Small intestine (tissue), 7 donors: Measurements from ENCODE around the gene ACTN4. TPM values are rescaled to one million over a fixed set of nuclear protein-coding genes. Genes with fewer than 3 reads are reported as not detected.

Experiments used
- DNase-seq, 2 donors: peaks; one replicate each; pipeline versions ENCODE4 v3.0.0 to v3.0.0-alpha.2; 2013
- FAIRE-seq: peaks from 2 replicates; lab custom pipeline; 2012; peaks lifted over from hg19 to GRCh38; lab: Jason Lieb, UNC
- H3K27ac ChIP-seq, 3 donors: one replicate each; pipeline ENCODE4 v1.5.1; 2013; ENCODE audit warnings: low read length in 2 of 3, mild to moderate bottlenecking in 2 of 3, control low read depth in 1 of 3, inconsistent platforms in 1 of 3, low read depth in 1 of 3, moderate library complexity in 1 of 3
- H3K27me3 ChIP-seq, 3 donors: one replicate each; pipeline ENCODE4 v1.6.1; 2013; ENCODE audit warnings: low read length in 3 of 3, inconsistent platforms in 1 of 3; ENCODE audit not compliant: control insufficient read depth in 3 of 3, insufficient read depth in 3 of 3
- H3K36me3 ChIP-seq, 3 donors: one replicate each; pipeline ENCODE4 v1.6.1; 2013; ENCODE audit warnings: low read length in 3 of 3, inconsistent platforms in 1 of 3, low read depth in 1 of 3, mild to moderate bottlenecking in 1 of 3, moderate library complexity in 1 of 3; ENCODE audit not compliant: control insufficient read depth in 3 of 3, insufficient read depth in 2 of 3
- H3K4me1 ChIP-seq, 3 donors: one replicate each; pipeline ENCODE4 v1.6.1; 2013; ENCODE audit warnings: low read length in 2 of 3, inconsistent platforms in 1 of 3, low read depth in 1 of 3, mild to moderate bottlenecking in 1 of 3, moderate library complexity in 1 of 3; ENCODE audit not compliant: control insufficient read depth in 3 of 3, insufficient read depth in 2 of 3
- H3K4me3 ChIP-seq, 3 donors: one replicate each; pipeline ENCODE4 v1.5.1; 2013; ENCODE audit warnings: low read length in 3 of 3, control low read depth in 1 of 3, inconsistent platforms in 1 of 3, low read depth in 1 of 3, mild to moderate bottlenecking in 1 of 3, moderate library complexity in 1 of 3
- H3K9me3 ChIP-seq, 2 donors: one replicate each; pipeline ENCODE4 v1.6.1; 2013; ENCODE audit warnings: low read depth in 1 of 2, low read length in 1 of 2; ENCODE audit not compliant: control insufficient read depth in 2 of 2, insufficient read depth in 1 of 2
- WGBS, 3 donors: extraction: QIAGEN DNeasy Blood & Tissue Kit; methylation state at CpG; one replicate each; pipeline ENCODE4 v1.1.7; 2013; 5-methylcytosine and 5-hydroxymethylcytosine counted together
- polyA plus RNA-seq, 4 donors: library from polyadenylated mRNA; stranded (reverse) in 3 of 4; unstranded in 1 of 4; fragments of 200-250 nt in 3 of 4; fragments of 120-200 nt in 1 of 4; gene quantifications; one replicate each; pipeline versions ENCODE4 v1.2.1 to v1.2.3, GENCODE V29; 2013
- donor health status: healthy with polysubstance abuse.
- donor health status: control.
- donor health status: control.
- donor health status: Bipolar disorder and iron deficiency.
- donor health status: healthy.

Gene ACTN4
- polyA plus RNA-seq, 4 donors: 188 to 790 (median 308) TPM

- Histone ChIP-seq H3K4me3 (no peak overlapping the region), H3K27ac (peak overlapping the region; percentile 78 to 93 (median 88)), H3K9me3 (no peaks in the 10 kb centered on the region), H3K27me3 (no peaks in the 10 kb centered on the region), H3K36me3 (peaks cover 0 to 89% (median 0%) of the 10 kb centered on the region in 3 donors), H3K4me1 (peaks cover 46 to 94% (median 64%) of the 10 kb centered on the region in 3 donors)
- no peak for FAIRE-seq
- 57 to 69% (median 67%) methylated on average over 13 of the region's 13 CpGs for WGBS, 3 donors
- DNase-seq: no peak
These were observed 17.9 kb downstream of the ACTN4 start for GRCh38 chr19:38665219-38665931.

- Histone ChIP-seq H3K27ac (peak overlapping the region; percentile 72 to 93 (median 88)), H3K36me3 (peaks cover 0 to 83% (median 0%) of the 10 kb centered on the region in 3 donors), H3K9me3 (no peaks in the 10 kb centered on the region), H3K4me3 (no peak overlapping the region), H3K27me3 (no peaks in the 10 kb centered on the region), H3K4me1 (peaks cover 40 to 92% (median 62%) of the 10 kb centered on the region in 3 donors)
- WGBS, 3 donors: 49 to 59% (median 52%) methylated on average over 19 of the region's 19 CpGs
- DNase-seq (peak in 1 of 2 donors; percentile 69), FAIRE-seq (no peak)
These were observed 18.7 kb downstream of the ACTN4 start for GRCh38 chr19:38665950-38666662.

GRCh38 chr19:38666663-38667511, 19.4 kb downstream of the ACTN4 start:
- FAIRE-seq (no peak), DNase-seq (peak; percentile 58 to 71)
- Histone ChIP-seq H3K27me3 (no peaks in the 10 kb centered on the region), H3K4me1 (peaks cover 45 to 95% (median 64%) of the 10 kb centered on the region in 3 donors), H3K27ac (peak overlapping the region; percentile 72 to 93 (median 88)), H3K36me3 (peaks cover 0 to 82% (median 0%) of the 10 kb centered on the region in 3 donors), H3K9me3 (no peaks in the 10 kb centered on the region), H3K4me3 (no peak overlapping the region)
- 27 to 31% (median 28%) methylated on average over 10 of the region's 10 CpGs for WGBS, 3 donors

GRCh38 chr19:38667661-38668171, 20.3 kb downstream of the ACTN4 start:
- FAIRE-seq: no peak
- no peak for DNase-seq

GRCh38 chr19:38669552-38669951, 22.1 kb downstream of the ACTN4 start:
- Histone ChIP-seq H3K27ac (peak overlapping the region; percentile 61 to 88 (median 65)), H3K36me3 (peaks cover 0 to 69% (median 0%) of the 10 kb centered on the region in 3 donors), H3K9me3 (no peaks in the 10 kb centered on the region), H3K4me1 (peaks cover 45 to 79% (median 61%) of the 10 kb centered on the region in 3 donors), H3K4me3 (no peak overlapping the region), H3K27me3 (no peaks in the 10 kb centered on the region)
- 53 to 58% (median 53%) methylated on average over 5 of the region's 5 CpGs for WGBS, 3 donors
- no peak for DNase-seq
- FAIRE-seq: no peak

More at GRCh38 chr19:38667661-38668171, 20.3 kb downstream of the ACTN4 start:
- 38 to 60% (median 55%) methylated on average over 8 of the region's 8 CpGs for WGBS, 3 donors
- Histone ChIP-seq H3K27me3 (no peaks in the 10 kb centered on the region), H3K27ac (peak overlapping the region; percentile 72 to 93 (median 88)), H3K4me3 (no peak overlapping the region), H3K36me3 (peaks cover 0 to 80% (median 0%) of the 10 kb centered on the region in 3 donors), H3K4me1 (peaks cover 41 to 88% (median 64%) of the 10 kb centered on the region in 3 donors), H3K9me3 (no peaks in the 10 kb centered on the region)

GRCh38 chr19:38670921-38671398, 23.5 kb downstream of the ACTN4 start:
- FAIRE-seq (no peak), DNase-seq (peak; percentile 91 to 95)
- H3K4me3 ChIP-seq: no peak overlapping the region
- peaks cover 0 to 63% (median 0%) of the 10 kb centered on the region in 3 donors for H3K36me3 ChIP-seq
- no peaks in the 10 kb centered on the region for H3K27me3 ChIP-seq
- H3K9me3 ChIP-seq: no peaks in the 10 kb centered on the region
- H3K4me1 ChIP-seq: peaks cover 40 to 79% (median 59%) of the 10 kb centered on the region in 3 donors
- WGBS, 3 donors: 22 to 50% (median 22%) methylated on average over 3 of the region's 3 CpGs
- H3K27ac ChIP-seq: peak overlapping the region; percentile 69 to 88 (median 78)

GRCh38 chr19:38671654-38672053, 24.2 kb downstream of the ACTN4 start:
- H3K4me3 ChIP-seq: no peak overlapping the region
- FAIRE-seq (no peak), DNase-seq (no peak)
- WGBS, 3 donors: 33 to 55% (median 43%) methylated on average over 4 of the region's 4 CpGs
- H3K27me3 ChIP-seq: no peaks in the 10 kb centered on the region
- peaks cover 0 to 61% (median 0%) of the 10 kb centered on the region in 3 donors for H3K36me3 ChIP-seq
- H3K4me1 ChIP-seq: peaks cover 41 to 79% (median 59%) of the 10 kb centered on the region in 3 donors
- H3K9me3 ChIP-seq: no peaks in the 10 kb centered on the region
- peak overlapping the region; percentile 69 to 88 (median 78) for H3K27ac ChIP-seq
